ENCODE data around the gene MRPL12.

DNA sequence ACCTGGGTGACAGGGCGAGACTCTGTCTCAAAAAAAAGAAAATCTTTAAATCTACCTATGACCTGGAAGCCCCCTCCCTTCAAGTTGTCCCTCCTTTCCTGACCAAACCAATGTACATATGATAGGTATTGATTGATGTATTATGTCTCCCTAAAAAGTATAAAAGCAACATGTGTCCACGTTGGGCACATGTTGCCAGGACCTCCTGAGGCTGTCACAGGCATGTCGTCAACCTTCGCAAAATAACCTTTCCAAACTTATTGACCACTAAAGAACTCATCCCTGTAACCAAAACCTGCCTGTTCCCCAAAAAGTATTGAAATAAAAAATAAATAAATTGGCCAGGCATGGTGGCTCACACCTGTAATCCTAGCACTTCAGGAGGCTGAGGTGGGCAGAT is 41.2 kb upstream of the MRPL12 start:
- TF ChIP-seq, protein P1, sequence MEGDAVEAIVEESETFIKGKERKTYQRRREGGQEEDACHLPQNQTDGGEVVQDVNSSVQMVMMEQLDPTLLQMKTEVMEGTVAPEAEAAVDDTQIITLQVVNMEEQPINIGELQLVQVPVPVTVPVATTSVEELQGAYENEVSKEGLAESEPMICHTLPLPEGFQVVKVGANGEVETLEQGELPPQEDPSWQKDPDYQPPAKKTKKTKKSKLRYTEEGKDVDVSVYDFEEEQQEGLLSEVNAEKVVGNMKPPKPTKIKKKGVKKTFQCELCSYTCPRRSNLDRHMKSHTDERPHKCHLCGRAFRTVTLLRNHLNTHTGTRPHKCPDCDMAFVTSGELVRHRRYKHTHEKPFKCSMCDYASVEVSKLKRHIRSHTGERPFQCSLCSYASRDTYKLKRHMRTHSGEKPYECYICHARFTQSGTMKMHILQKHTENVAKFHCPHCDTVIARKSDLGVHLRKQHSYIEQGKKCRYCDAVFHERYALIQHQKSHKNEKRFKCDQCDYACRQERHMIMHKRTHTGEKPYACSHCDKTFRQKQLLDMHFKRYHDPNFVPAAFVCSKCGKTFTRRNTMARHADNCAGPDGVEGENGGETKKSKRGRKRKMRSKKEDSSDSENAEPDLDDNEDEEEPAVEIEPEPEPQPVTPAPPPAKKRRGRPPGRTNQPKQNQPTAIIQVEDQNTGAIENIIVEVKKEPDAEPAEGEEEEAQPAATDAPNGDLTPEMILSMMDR (IDR thresholded peaks at IDR 0.05), result no peak
- no peak for TF ChIP-seq POLR2A (IDR thresholded peaks at IDR 0.05)
